Glomerular visceral epithelial cell (primary cell): ENCODE measurements around the gene MAPK1.
"Not testable (repeated sequence)": the region's sequence is repeated elsewhere in the genome, so short reads cannot be mapped to it uniquely, and the experiment has no call there.

Experiments used
- DNase-seq: peaks from one replicate; pipeline ENCODE4 v3.0.0-alpha.2; 2016; ENCODE audit errors: extremely low spot score

MAPK1 gene

DNA sequence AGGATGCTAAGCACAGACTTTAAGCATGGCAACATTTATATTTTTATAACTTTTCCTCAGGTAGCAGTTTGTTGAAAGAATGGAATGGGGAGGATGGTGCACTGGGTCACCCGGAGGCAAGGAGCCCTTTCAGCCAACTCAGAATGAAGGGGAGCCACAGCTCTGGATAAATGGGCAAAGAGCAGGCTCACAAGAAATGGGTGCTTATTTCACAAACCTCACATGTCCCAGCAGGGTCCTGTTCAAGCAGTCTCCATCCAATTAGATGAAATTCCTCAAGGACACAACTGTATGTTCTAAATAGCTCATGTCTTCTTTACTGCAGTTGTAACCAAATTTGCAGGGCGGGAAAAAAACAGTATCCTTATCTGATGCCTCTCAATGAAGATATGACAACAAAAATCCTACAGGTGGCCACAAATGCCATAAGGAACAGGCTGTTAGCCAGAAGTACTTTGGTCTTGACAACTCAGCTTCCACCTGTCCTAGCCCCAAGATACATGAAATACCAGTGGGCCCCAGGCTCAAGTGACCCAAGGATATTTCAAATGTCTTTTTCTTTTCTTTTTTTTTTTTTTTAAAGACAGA is 48.2 kb downstream of the MAPK1 start:
- DNase-seq: no peak

DNA sequence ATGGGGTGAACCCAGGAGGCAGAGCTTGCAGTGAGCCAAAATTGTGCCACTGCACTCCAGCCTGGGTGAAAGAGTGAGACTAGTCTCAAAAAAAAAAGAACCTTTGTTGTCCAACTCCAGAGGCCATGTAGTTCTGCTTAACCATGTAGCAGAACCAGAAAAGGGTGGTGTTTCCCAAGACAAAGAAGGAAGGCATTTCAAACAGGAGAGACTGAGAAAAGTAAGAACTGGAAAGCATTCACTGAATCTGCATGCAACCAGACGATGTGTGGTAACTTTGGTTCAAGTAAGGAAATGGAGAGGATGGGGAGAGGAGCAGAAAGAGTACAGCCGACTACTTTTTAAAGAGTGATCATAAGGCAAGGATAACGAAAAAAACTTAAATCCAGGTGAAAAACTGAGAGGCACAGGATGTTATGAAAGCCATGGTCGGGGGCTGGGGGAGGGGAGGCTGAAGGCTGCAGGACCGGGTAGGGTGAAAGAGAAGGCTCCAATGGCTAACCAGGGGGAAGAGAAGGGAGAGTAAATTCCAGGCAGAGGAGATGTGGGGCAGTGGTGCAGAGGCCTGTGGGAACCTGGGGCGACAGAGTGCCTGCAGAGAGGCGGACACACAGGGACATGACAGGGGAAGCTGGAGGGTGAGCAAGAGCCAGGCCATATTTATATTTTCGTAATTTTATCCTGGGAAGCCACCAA is 48.8 kb downstream of the MAPK1 start:
- no peak for DNase-seq

DNA sequence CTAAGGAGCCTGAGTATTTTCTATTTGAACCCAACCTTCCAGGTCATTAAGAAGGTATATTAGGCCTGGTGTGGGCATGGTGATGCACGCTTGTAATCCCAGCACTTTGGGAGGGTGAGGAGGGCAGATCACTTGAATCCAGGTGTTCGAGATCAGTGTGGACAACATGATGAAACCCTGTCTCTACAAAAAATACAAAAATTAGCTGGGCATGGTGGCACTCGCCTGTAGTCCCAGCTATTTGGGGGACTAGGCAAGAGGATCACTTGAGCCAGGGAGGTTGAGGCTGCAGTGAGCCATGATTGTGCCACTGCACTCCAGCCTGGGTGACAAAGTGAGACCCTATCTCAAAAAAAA is 50.0 kb downstream of the MAPK1 start:
- not testable (repeated sequence) for DNase-seq

DNA sequence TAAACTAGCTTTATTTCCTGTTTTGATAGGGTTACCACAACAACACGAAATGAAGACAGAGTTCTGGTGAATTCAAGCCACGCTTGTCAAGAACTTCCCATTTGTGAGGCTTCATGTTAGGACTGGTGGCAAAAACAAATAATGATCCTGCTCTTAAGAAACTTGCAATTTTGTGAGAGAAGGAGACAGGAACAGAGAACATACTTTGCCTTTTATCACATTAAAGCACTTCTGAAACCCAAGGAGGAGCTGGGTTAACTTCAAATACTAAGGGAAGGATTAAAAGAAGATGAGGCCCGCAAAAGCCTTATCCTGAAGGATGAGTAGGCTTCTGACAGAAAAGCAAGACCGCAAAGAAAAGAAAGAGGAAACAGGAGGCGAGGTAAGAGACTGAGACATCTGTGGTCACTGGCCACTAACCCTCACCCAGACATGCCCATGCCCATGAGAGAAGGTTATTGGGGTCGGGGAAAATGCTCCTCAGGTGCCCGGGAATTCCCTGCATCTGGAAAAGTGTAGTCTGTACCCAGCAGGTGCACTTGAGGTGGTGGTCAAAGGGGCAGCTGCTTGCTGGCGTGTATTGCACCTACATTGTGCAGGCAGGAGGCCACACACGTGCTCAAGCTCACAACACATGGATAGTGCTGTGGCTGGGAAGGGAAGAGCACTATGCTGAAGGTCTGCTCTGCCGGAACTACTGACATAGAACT is 50.5 kb downstream of the MAPK1 start:
- DNase-seq: peak; percentile 76

DNA sequence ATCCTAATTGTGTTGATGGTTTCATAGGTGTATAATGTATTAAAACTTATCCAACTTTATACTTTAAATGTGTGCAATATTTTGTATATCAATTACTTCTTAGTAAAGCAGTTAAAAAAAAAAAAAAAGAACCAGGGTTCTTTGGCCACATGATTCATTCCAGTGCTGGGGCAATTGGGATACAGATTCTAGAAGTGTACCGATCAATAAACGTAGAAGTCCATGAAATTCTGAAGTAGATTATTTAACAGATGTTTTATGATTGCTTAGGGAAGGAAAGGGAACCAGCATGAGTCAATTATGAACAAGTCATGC is 51.0 kb downstream of the MAPK1 start:
- DNase-seq: no peak

DNA sequence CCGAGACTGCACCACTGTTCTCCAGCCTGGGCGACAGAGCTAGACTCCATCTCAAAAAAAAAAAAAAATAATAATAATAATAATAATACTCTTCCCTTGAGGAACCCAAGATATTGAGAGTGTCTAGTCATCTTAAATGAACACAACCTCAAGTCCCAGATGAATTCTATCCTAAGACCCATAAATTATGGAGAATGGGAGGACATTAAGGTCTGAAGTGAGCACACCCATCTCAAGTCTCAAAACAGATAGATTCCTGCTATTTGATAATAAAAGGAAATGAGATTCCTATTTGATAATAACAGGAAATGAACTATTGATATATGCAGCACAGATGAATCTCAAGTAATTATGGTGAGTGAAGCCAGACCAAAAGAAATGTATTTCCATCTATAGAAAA is 51.5 kb downstream of the MAPK1 start:
- no peak for DNase-seq

DNA sequence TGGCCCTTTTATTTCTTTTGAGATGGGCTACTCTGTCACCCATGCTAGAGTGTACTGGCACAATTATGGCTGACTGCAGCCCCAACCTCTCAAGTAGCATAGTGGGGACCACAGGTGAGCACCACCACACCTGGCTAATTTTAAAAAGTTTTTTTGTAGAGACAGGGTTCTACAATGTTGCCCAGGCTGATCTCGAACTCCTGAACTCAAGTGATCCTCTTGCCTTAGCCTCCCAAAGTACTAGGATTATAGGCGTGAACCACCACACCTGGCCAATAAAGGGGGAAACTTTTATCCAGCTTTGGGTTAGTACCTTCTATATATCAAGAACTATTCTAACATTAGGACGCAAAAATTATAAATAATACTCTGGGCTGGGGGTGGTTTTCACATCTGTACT is 52.1 kb downstream of the MAPK1 start:
- no peak for DNase-seq

DNA sequence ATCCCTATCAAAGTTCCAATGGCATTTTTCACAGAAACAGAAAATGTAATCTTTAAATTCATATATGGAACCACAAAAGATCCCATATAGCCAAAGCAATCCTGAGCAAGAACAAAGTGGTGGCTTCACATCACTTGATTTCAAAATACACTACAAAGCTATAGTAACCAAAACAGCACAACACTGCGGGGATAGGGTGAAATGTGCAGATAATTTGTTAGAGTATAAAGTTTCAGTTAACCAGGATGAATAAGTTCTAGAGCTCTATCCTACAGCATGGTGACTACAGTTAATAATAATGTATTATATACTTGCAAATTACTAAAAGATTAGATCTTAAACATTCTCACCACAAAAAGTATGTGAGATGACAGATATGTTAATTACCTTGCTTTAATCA is 55.5 kb downstream of the MAPK1 start:
- DNase-seq: no peak

DNA sequence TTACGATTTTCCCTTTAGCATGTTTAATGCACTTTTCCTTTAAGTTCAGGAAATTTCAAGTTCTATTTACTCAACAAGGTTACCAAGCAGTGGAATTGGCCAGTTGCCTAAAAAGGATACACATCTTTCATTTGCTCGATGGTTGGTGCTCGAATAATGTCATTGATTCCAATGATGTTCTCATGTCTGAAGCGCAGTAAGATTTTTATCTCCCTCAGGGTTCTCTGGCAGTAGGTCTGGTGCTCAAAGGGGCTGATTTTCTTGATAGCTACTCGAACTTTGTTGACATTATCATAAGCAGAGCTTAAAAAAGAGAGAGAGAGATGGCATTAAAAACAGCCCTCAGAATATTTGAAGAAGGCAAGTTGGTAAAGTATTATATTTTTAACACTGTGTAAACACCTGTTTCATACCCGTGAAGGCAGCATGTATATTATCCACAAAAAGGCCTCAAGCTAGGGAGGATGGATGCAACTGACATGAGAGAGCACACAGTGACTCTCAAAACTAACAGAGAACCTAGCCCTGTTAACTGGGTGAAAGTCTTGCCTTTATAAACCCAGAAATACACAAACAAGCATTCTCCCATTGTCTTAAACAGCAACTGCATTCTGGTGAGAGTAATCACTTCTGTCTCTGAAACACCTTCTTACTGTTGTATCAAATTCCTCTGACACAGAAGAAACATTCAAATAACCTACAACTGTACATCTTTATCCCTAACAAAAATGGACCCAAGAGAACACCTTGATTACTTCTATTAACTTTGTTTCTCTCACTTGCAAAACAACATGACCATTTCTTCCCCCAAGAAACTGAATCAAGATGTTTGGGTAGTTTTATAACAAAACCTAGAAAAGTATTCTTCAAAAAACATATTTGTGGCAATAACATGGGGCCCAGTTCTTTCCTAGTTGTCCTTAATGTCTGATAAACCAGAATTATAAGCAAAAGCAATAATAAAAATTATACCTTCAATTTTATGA is 59.6 kb downstream of the MAPK1 start:
- no peak for DNase-seq

DNA sequence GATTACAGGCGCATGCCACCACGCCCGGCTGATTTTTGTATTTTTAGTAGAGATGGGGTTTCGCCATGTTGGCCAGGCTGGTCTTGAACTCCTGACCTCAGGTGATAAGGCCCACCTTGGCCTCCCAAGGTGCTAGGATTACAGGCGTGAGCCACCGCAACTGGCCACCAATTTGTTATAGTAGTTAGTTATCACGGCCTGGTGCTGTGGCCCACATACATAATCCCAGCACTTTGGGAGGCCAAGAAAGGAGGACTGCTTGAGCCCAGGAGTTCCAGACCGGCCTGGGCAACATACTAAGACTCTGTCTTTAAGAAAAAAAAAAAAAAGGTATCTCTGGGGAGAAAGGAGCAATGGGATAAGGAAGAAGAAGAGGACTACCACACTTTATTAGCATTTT is 62.1 kb downstream of the MAPK1 start:
- DNase-seq: not testable (repeated sequence)

DNA sequence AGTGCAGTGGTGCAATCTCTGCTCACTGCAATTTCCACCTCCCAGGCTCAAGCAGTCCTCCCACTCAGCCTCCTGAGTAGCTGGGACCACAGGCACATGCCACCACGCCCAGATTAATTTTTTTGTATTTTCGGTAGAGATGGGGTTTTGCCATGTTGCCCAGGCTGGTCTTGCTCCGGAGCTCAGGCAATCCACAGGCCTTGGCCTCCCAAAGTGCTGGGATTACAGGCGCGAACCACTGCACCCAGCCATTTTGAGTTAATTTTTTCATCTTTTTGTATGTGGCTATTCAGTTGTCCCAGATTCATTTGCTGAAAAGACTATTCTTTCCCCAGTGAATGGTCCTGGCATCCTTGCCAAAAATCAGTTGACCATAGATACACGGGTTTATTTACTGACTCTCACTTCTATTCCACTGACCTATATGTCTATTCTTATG is 63.6 kb downstream of the MAPK1 start:
- DNase-seq: no peak

DNA sequence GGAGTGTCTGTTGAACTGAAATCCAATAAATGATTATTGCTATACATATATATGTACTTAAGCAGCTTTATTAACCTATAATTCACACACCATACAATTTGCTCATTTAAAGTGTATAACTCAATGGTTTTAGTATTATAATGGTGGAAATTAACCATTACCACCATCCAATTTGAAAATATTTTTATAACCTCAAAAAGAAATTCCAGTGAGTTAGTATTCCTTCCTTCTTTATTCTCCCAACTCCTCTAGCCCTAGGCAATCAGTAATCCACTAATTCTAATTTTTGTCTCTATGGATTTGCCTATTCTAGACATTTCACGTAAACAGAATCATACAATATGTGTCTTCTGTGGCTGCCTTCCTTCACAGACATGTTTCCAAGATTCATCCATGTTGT is 64.8 kb downstream of the MAPK1 start:
- no peak for DNase-seq

DNA sequence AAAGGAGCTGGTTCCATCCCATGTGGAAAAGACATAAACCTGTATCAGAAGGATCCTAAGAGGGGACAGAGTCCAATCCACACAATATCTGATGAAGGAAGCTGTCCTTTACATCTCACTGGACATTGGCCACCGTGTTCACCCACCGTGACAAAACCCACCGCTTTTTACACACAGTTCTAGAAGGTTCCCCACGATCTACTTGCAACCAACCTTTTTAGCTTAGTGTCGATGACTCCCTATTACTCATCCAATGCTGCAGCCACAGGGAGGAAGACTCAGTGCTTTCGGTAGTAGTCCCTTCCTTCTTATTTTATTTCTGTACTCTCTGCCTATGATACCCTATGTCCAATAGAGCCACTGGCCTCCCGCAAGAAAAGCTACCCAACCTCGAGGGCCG is 65.4 kb downstream of the MAPK1 start:
- peak; percentile 35 for DNase-seq

DNA sequence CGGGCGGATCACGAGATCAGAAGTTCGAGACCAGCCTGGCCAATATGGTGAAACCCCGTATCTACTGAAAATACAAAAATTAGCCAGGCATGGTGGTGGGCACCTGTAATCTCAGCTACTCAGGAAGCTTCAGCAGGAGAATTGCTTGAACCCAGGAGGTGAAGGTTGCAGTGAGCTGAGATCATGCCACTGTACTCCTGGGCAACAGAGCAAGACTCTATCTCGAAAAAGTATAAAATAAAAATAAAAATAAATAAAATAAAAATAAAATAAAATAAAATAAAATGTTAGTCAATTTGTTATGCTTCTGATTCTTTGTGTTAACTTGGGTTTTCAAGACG is 66.2 kb downstream of the MAPK1 start:
- not testable (repeated sequence) for DNase-seq

DNA sequence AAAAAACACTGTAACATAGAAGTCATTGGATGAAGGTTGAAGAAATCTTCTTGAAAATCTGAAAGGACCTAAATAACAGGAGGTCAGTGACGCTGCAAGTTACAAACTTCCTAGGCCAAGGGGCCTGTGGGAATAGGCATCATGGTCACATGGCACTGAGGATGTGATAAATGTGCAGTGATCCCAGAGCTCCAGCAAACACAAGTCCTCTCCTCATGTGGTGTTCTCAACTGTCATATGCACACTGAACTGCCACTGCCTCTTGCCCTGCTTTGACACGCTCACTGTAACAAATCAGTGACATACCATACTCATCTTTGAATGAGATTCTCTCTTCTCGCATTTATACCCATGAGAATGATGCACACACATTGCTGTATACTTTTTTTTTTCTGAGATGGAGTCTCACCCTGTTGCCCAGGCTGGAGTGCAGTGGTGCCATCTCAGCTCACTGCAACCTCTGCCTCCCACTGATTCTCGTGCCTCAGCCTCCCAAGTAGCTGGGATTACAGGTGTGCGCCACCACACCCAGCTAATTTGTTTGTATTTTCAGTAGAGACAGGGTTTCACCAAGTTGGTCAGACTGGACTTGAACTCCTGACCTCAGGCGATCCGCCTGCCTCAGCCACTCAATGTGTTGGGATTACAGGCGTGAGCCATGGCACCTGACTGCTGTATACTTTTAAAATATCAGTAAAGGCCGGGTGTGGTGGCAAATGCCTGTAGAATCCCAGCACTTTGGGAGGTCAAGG is 66.7 kb downstream of the MAPK1 start:
- no peak for DNase-seq

DNA sequence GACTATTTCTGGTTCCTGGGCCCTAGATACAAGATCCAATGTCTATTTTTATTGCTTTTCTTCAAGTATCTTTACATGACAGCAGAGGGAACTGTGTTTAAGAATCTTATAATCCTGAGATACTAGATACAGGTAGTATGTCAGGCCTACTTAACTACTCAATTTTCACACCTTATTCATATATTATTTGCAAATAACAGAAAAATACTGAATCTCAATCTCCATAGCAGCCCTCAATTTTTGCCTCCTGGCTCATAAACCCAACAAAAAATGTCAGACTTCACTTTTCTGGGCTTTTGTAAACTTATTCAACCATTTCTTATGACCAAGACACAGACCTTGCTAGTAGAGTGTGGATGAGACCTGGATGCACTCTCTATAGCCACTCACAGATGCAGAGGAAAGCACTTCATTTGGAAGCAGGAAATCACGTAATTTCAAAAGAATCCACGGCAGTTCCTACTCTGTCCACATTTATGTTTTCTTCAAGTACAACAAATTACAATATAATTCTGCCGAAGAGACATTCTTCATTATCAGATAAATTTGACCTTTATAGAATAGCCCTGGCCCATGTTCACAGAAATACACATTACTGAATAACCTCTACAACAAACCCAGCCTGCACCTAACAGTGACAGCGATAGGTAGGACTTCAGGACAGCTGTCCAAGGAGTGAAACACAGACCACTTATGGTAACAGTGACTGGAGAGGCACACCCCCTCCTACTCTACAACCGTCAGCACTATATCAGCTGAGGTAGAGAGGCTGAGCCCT is 69.8 kb downstream of the MAPK1 start:
- DNase-seq: no peak

DNA sequence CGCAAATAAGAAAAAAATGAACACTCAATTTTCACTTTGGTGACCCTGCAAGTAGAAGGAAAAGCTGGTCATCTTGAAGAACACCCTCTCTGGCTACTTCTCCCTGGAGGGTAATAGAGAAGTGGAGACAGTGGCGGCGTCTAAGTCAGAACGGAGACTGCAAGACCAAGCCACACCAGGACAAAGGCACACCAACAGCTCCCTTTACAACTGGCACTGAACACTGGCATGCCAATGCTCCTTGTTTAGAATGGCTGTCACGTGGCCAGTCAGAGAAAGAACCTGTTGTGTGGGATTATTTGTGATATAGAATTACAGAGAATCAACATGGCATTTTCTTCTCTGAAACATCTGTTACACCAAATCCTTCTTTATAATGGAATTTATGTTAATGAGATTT is 70.6 kb downstream of the MAPK1 start:
- no peak for DNase-seq

DNA sequence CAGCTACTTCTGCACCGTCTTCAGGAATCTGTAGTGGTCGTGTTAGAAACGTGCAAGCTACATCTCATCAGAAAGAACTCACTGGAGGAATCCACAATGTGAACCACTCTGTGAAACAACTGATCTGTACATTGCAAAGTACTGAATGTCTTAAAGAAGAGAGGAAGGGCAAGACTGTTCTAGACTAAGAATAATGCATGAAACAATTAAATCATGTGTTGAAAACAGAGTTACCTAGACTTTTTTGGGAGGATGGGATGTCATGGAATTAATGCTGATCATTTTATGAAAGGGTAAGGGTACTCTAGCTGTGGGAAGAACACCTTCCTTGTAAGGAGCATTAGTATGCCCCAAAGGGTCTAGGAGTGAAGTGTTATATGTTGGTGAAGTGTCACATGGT is 71.2 kb downstream of the MAPK1 start:
- no peak for DNase-seq

DNA sequence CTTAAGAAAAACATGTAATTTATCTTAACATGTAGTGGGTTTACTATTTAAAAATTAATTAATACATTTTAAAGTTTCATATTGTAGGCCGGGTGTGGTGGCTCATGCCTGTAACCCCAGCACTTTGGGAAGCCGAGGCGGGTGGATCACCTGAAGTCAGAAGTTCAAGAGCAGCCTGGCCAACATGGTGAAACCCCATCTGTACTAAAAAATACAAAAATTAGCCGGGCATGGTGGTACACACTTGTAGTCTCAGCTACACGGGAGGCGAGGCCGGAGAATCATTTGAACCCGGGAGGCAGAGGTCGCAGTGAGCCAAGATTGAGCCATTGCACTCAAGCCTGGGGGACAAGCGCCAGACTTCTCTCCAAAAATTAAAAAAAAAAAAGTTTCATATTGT is 73.7 kb downstream of the MAPK1 start:
- not testable (repeated sequence) for DNase-seq

DNA sequence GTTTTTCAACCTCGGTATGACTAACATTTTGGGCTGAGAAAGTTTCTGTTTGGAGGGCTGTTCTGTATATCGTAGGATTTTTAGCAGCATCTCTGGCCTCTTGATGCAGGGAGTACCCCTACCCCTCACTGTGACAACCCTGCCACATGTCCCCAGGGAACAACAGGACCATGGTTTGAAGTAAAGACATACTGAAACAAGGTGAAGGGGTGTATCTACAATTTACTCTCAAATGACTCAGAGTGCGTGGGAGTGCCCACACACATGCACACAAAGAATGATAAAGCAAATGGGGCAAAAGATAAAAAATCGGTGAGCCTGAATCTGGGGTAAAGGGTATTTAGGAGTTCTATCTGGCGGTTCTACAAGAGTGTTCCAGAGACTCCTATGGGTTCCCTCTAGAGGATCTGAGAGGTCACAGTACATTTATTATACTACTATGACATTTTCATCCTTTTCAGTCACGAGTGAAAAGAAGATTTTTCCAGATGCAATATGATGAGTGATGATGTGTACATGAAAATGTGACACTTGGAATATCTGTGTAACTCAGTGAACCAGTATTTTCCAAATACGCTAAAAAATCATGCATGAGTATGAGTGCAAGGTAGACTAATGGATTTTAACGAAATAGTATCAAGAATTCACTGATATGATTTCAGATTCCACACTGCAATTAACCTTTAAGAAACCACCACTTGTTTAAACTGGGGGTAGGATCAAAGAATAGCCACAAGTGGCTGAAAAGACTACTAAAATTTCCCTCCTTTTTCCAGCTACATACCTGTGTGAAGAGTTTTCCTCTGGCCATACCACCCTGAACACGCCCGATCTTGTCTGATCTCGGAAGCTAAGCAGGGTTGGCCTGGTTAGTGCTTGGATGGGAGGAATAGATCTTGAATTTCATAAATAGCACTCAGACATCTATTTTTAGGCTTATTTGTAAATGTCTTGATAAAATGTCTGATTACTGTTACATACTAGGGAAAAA is 75.5 kb downstream of the MAPK1 start:
- DNase-seq: no peak
